GM18505 (cell line): ENCODE data around the gene TBCEL.
"Not testable (repeated sequence)": the region's sequence is repeated elsewhere in the genome, so short reads cannot be mapped to it uniquely, and the experiment has no call there.

Experiments used
- ATAC-seq: cut with Tn5 transposase; IDR thresholded peaks from one replicate; pipeline ENCODE4 v1.9.1; 2021; ENCODE audit not compliant: unreplicated experiment
- POLR2A ChIP-seq: IDR thresholded peaks from 4 replicates; pipeline ENCODE4 v1.6.1; 2011; ENCODE audit warnings: borderline replicate concordance; ENCODE audit not compliant: insufficient read depth, insufficient read length; ENCODE audit errors: extremely low read depth

Gene TBCEL

GRCh38 chr11:120998581-120998980 lies 25.3 kb upstream of the TBCEL start:
- no peak for ATAC-seq
- TF ChIP-seq POLR2A: no peak

GRCh38 chr11:121004206-121004840 lies 19.6 kb upstream of the TBCEL start:
- ATAC-seq: no peak
- TF ChIP-seq POLR2A: no peak

GRCh38 chr11:121006922-121007321 lies 17.0 kb upstream of the TBCEL start:
- no peak for TF ChIP-seq POLR2A
- no peak for ATAC-seq

GRCh38 chr11:121008551-121008950 lies 15.4 kb upstream of the TBCEL start:
- TF ChIP-seq POLR2A: no peak
- no peak for ATAC-seq

- no peak for ATAC-seq
These were observed 11.8 kb upstream of the TBCEL start for GRCh38 chr11:121012091-121012490.

GRCh38 chr11:121018746-121019145 lies 5.2 kb upstream of the TBCEL start:
- no peak for ATAC-seq

More at GRCh38 chr11:121012091-121012490, 11.8 kb upstream of the TBCEL start:
- TF ChIP-seq POLR2A: no peak

GRCh38 chr11:121021718-121022117 lies 2.2 kb upstream of the TBCEL start:
- not testable (repeated sequence) for ATAC-seq

More at GRCh38 chr11:121018746-121019145, 5.2 kb upstream of the TBCEL start:
- TF ChIP-seq POLR2A: no peak

- no peak for ATAC-seq
- no peak for TF ChIP-seq POLR2A
These were observed 1.1 kb downstream of the TBCEL start for GRCh38 chr11:121024989-121025388.

GRCh38 chr11:121029153-121029552 lies 5.3 kb downstream of the TBCEL start:
- TF ChIP-seq POLR2A: no peak
- no peak for ATAC-seq

- no peak for TF ChIP-seq POLR2A
- ATAC-seq: no peak
These were observed 6.0 kb downstream of the TBCEL start for GRCh38 chr11:121029813-121030445.

- no peak for TF ChIP-seq POLR2A
- no peak for ATAC-seq
These were observed 7.3 kb downstream of the TBCEL start for GRCh38 chr11:121031167-121031566.

GRCh38 chr11:121031648-121032047 lies 7.7 kb downstream of the TBCEL start:
- ATAC-seq: not testable (repeated sequence)

- ATAC-seq: no peak
- no peak for TF ChIP-seq POLR2A
These were observed 8.6 kb downstream of the TBCEL start for GRCh38 chr11:121032546-121032945.

- TF ChIP-seq POLR2A: no peak
- no peak for ATAC-seq
These were observed 9.7 kb downstream of the TBCEL start for GRCh38 chr11:121033635-121034034.
